Daoy (cell line): ENCODE data around the gene ITGB1. TPM values are rescaled to one million over a fixed set of nuclear protein-coding genes. Genes with fewer than 3 reads are reported as not detected.

Experiments
- DNase-seq: peaks from one replicate; pipeline ENCODE4 v3.0.0-alpha.2; 2015; ENCODE audit warnings: low read depth
- total RNA-seq: library from RNA; depleted of rRNA; stranded (reverse); fragments of >200 nt; shearing (Covaris generic); gene quantifications from 2 replicates; pipeline ENCODE4 v1.2.3, GENCODE V29; 2014

The ITGB1 gene
- total RNA-seq, 1 experiment from 2014 or later, result 586 TPM

DNA sequence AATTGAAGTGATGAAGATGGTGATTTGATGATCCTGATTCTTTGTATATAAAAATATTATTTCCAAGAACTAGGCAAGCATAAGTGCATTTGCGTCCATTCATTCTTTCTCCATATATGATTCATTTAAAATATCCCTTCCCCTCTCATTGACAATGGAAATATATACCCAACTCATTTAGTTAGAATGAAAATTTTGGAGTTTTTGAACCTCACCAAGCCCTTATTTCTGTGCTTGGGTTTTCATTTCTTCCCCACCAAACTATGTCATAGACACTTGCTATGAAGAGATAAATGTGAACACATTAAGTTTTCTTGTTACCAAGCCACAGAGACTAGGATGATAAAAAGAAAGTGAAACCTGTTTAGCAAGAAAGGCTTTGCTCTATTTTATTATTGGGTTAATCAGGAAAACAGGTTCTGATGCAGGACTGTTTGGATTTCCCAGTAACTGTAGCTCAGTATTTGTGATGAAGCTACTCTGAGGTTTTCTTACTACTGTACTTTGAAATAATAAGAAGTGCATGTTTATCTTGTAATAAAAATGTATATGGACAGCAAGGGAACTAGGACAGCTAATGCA is 68.3 kb downstream of the ITGB1 start:
- DNase-seq, result no peak

DNA sequence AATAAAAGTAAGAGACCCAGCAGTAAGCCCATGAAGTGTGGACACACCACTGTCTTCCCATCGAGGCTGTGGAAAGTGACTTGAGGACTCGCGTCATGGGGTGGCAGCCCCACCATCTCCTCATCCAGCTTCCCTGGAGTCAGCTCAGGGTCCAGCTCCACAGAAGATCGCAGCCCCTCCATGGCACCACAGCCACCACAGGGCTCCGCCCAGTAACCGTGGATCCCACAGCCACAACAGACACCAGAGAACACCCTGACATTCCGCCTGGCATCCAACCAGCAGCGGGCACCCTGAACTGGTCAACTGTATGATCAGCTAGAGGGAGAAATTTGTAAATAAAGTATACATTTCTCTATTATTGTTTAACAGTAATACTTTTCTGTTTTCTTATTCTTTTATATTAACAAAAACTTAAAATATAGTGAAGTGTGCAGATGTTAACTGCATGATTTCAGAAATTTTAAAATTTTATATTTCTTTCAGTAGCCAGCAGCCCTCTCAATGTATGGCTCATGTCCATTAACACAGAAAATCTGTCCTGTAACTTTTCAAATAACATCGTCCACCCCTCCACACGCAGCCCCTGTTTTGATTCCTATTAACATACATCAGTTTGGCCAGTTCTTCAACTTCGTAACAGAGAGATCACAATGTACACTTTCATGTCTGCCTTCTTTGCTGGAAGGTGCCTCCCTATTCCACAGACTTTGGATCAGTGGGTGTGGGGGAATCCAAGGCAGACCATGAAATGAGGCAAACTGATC is 69.7 kb downstream of the ITGB1 start:
- DNase-seq, result no peak

DNA sequence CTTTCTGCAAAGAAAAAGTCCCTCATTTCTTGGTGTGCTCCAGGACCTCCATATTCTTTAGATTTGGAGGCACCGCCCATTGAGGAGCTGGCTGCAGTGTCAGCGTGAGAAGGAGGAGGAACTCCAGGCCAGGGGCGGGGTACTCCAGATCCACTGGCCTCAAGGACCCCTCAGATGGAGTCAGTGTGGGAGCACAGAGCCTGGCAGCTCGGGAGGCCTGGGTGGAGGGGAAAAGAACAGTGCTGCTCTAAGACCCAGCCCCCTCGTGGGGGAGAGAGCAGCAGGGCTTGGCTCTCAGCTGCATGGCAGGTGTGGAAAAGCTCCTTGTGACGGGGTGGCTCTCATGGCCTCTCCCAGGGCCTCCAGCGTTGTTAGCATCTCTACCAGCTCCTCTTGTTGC is 70.5 kb downstream of the ITGB1 start:
- DNase-seq, result no peak

DNA sequence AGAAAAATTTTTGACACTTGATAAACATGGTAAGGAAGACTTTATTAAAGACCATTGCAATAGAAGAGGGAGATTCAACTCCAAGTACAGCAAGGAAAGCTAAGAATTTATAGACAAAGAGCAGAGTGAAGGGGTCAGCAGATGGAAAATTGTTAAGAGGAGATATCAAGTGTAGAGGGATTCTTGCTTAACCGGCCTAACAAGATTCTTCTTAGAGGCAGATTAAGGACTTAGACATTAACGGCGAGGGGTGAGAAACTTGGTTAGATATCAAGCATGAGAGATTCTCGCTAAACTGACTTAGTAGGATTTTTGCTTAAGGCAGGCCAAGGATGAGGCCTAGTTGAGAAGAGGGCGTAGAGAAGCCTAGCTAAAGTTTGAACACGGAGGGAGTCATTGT is 76.0 kb downstream of the ITGB1 start:
- no peak for DNase-seq

DNA sequence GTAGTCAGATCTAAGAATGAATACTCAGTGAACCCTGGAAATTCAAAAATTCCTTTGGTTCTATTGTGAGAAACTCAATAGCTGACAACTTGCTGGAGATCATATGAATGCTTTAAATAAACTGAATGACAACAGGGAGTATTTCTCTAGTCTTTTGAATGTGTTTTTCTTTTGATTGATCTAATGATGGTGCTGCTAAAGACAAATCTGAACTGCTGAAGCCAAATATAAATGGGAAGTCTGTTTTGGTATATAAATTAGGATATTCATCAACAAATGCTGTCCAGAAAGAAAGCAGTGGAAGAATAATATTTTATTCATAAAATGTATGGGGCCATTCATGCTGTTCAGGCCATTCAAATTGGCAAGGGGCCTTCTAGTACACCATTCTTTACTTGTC is 79.4 kb downstream of the ITGB1 start:
- DNase-seq, result no peak

DNA sequence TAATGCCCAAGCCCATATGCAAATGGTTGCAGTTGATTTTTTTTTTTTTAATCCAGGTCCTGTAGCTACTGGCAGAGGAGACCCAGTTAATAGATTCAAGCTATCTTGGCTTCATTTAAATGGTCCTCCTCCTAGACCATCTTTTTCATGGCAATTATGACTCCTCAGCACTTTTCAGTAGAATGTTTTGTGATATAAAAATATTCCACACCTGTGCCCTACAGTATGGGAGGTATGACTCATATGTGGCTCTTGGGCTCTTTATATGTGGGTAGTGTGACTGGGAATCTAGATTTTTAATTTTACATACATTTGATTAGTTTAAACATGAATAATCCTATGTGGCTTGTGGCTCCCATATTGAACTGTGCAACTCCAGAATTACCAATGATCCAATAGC is 80.1 kb downstream of the ITGB1 start:
- no peak for DNase-seq

DNA sequence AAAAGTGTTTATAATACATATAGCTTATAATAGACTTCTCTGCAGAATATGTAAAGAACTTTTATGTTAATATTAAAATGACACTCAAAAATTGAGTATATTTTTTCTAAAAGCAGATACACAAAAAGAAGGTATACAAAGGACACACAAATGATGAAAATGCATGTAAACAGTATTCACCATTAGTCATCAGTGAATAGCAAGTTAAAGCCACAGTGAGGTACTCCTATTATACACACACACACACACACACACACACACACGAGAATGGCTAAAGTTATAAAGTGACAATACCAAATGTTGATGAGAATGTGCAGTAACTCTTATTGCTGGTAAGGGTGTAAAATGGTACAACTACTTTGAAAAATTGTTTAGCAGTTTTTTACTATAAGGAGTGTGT is 92.9 kb downstream of the ITGB1 start:
- no peak for DNase-seq

DNA sequence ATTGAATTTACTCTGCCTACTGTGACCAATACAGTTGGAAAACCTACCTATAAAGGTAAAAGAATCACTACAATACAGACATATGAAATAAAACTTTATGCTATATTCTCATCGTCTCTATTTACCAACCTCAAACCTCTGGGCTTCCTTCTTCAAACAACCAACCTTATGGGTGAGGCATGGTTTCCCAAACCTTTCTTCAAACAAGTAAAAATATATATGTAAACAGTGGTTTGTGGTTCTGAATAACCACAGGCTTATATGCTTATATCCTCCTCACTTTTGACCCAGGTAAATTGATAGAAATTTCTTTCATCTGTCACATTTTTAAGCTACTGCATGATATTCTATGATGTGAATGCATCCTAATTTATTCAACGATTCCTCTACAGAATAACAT is 103.6 kb downstream of the ITGB1 start:
- DNase-seq, result no peak

DNA sequence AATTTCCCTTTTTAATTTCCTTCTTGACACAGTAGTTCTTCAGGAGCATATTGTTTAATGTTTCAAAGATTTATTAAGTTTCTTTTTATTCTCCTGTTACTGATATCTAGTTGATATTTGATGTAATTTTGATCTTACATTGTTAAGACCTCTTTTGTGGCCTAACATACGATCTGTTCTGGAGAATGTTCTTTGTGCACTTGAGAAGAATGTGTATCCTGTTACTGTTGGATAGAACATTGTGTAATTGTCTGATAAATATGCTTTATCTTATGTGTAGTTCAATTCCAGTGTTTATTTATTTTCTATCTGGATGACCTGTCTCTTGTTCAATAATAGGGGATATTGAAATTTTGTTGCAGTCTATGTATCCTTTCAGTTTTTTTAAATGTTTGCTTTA is 106.7 kb downstream of the ITGB1 start:
- DNase-seq, result no peak
